ENCODE measurements around the gene NUP88.

NUP88 gene

DNA sequence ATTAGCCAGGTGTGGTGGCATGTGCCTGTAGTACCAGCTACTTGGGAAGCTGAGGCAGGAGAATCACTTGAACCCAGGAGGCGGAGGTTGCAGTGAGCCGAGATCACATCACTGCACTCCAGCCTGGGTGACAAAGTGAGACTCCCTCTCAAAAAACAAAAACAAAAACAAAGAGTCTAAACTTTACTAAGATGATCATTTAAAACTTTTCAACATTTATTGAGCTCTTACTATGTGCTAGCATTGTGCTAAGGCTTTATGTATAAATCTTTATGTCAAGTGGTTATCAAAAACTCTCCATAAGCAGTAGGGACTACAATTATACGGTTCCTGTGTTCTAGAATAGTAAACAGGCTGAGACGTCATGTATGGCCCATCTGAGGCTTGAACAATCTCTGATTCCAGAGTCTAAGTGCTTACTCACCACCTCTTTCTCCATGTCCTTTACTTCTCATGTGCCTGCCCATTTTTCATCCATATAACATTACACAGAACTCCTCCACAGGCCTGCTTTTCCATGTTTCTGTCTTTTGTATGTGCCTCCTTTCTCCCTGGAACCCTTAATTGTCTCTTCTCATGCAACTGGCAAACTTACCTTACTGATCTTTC, 66.7 kb downstream of the NUP88 start:
- TF ChIP-seq, protein P1, sequence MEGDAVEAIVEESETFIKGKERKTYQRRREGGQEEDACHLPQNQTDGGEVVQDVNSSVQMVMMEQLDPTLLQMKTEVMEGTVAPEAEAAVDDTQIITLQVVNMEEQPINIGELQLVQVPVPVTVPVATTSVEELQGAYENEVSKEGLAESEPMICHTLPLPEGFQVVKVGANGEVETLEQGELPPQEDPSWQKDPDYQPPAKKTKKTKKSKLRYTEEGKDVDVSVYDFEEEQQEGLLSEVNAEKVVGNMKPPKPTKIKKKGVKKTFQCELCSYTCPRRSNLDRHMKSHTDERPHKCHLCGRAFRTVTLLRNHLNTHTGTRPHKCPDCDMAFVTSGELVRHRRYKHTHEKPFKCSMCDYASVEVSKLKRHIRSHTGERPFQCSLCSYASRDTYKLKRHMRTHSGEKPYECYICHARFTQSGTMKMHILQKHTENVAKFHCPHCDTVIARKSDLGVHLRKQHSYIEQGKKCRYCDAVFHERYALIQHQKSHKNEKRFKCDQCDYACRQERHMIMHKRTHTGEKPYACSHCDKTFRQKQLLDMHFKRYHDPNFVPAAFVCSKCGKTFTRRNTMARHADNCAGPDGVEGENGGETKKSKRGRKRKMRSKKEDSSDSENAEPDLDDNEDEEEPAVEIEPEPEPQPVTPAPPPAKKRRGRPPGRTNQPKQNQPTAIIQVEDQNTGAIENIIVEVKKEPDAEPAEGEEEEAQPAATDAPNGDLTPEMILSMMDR (IDR thresholded peaks at IDR 0.05; ENCODE audit: control insufficient read depth, extremely low read depth, insufficient read depth) = no peak
- no peak overlapping the region for H3K4me3 ChIP-seq (ENCODE audit: low read depth, low read length)
- no peak for DNase-seq (ENCODE audit: low read depth)

DNA sequence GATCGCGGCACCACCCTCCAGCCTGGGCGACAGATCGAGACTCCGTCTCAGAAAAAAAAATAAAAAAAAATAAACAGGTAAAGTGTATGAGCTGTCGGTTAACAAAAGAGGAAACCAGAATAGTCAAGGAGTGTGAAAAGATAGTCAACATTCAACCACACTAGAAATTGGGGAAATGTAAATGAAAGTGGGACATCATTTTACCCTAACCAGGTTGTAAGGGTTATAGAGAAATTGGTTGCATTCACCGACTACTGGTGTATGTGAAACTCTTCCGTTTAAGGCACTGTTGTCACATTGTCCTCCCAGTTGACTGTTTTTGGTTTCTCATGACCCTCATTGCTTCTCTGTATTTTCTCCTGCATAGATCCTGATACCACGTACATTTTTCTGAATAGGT, 74.5 kb downstream of the NUP88 start:
- H3K4me3 ChIP-seq (ENCODE audit: low read depth, low read length) = no peak overlapping the region
- no peak for DNase-seq (ENCODE audit: low read depth)
- TF ChIP-seq, protein P1 (IDR thresholded peaks at IDR 0.05; ENCODE audit: control insufficient read depth, extremely low read depth, insufficient read depth) = no peak

Data from LNCaP clone FGC (cell line).